Bronchial epithelial cell (primary cell): ENCODE results near the gene FHOD3. TPM values are rescaled to one million over a fixed set of nuclear protein-coding genes. Genes with fewer than 3 reads are reported as not detected.

ENCODE experiments used
- DNase-seq: peaks from one replicate; pipeline ENCODE4 v3.0.0-alpha.2; 2010; ENCODE audit warnings: low read depth
- FAIRE-seq: peaks from 2 replicates; lab custom pipeline; 2011; peaks lifted over from hg19 to GRCh38; lab: Jason Lieb, UNC
- H3K27me3 ChIP-seq: 2 replicates; pipeline ENCODE4 v1.5.1; 2011; ENCODE audit warnings: low read length; ENCODE audit not compliant: control insufficient read depth, insufficient read depth
- H3K36me3 ChIP-seq: 2 replicates; pipeline ENCODE4 v1.5.1; 2011; ENCODE audit warnings: low read length; ENCODE audit not compliant: control insufficient read depth, insufficient read depth
- H3K4me3 ChIP-seq: 2 replicates; pipeline ENCODE4 v1.5.1; 2011; ENCODE audit warnings: mild to moderate bottlenecking, low read depth, low read length, control low read depth
- CTCF ChIP-seq: IDR thresholded peaks from 2 replicates; pipeline ENCODE4 v1.5.1; 2011; ENCODE audit warnings: mild to moderate bottlenecking, moderate library complexity, low read length, control low read depth, inconsistent platforms; ENCODE audit not compliant: insufficient read depth, severe bottlenecking
- total RNA-seq: library from RNA; depleted of rRNA; stranded (reverse); fragments of >200 nt; gene quantifications from 2 replicates; pipeline ENCODE4 v1.2.1, GENCODE V29; 2014

The FHOD3 gene
- total RNA-seq, 1 donor from 2014 or later, result 15.8 TPM

GRCh38 chr18:36595046-36595817 is 297.7 kb downstream of the FHOD3 start:
- no peak for TF ChIP-seq CTCF
- FAIRE-seq (no peak), DNase-seq (no peak)

GRCh38 chr18:36595818-36596215 is 298.3 kb downstream of the FHOD3 start:
- no peak overlapping the region for H3K4me3 ChIP-seq
- no peak for TF ChIP-seq CTCF
- no peaks in the 10 kb centered on the region for H3K27me3 ChIP-seq
- H3K36me3 ChIP-seq, result peaks cover 5% of the 10 kb centered on the region
- DNase-seq, result no peak
- FAIRE-seq, result no peak

More at GRCh38 chr18:36595046-36595817, 297.7 kb downstream of the FHOD3 start:
- Histone ChIP-seq H3K36me3 (peaks cover 5% of the 10 kb centered on the region), H3K4me3 (no peak overlapping the region), H3K27me3 (no peaks in the 10 kb centered on the region)

GRCh38 chr18:36597636-36598035 is 300.1 kb downstream of the FHOD3 start:
- Histone ChIP-seq H3K27me3 (no peaks in the 10 kb centered on the region), H3K36me3 (peaks cover 5% of the 10 kb centered on the region), H3K4me3 (no peak overlapping the region)
- no peak for TF ChIP-seq CTCF
- FAIRE-seq (no peak), DNase-seq (no peak)

- Histone ChIP-seq H3K27me3 (no peaks in the 10 kb centered on the region), H3K4me3 (no peak overlapping the region), H3K36me3 (peaks cover 4% of the 10 kb centered on the region)
- DNase-seq, result no peak
- TF ChIP-seq CTCF, result no peak
- FAIRE-seq, result peak; percentile 36
These were observed 303.0 kb downstream of the FHOD3 start for GRCh38 chr18:36600548-36600947.

- FAIRE-seq (no peak), DNase-seq (no peak)
These were observed 303.8 kb downstream of the FHOD3 start for GRCh38 chr18:36601316-36601715.

More at GRCh38 chr18:36601316-36601715, 303.8 kb downstream of the FHOD3 start:
- Histone ChIP-seq H3K4me3 (no peak overlapping the region), H3K27me3 (no peaks in the 10 kb centered on the region), H3K36me3 (peaks cover 4% of the 10 kb centered on the region)
- TF ChIP-seq CTCF, result no peak
